NCI-H82 treated with DMSO at 0.1 percent for 48 hours (cell line): ENCODE measurements around the gene UXS1.

Experiments
- DNase-seq: peaks from one replicate; lab custom pipeline; 2025; ENCODE audit not compliant: unreplicated experiment; lab: John Stamatoyannopoulos, UW

Gene UXS1

GRCh38 chr2:106090916-106091618, 103.0 kb downstream of the UXS1 start:
- DNase-seq = no peak

GRCh38 chr2:106089611-106090010, 104.5 kb downstream of the UXS1 start:
- no peak for DNase-seq

GRCh38 chr2:106085181-106085940, 108.7 kb downstream of the UXS1 start:
- DNase-seq = no peak

- DNase-seq = peak; percentile 57
These were observed 113.1 kb downstream of the UXS1 start for GRCh38 chr2:106080959-106081358.

GRCh38 chr2:106078096-106078495, 116.0 kb downstream of the UXS1 start:
- DNase-seq = no peak

- no peak for DNase-seq
These were observed 117.2 kb downstream of the UXS1 start for GRCh38 chr2:106076941-106077340.

- no peak for DNase-seq
These were observed 119.1 kb downstream of the UXS1 start for GRCh38 chr2:106075048-106075447.

- DNase-seq = no peak
These were observed 120.3 kb downstream of the UXS1 start for GRCh38 chr2:106073678-106074406.

- DNase-seq = no peak
These were observed 123.9 kb downstream of the UXS1 start for GRCh38 chr2:106070181-106070580.

GRCh38 chr2:106068451-106068850, 125.7 kb downstream of the UXS1 start:
- peak; percentile 78 for DNase-seq

- DNase-seq = no peak
These were observed 127.9 kb downstream of the UXS1 start for GRCh38 chr2:106065983-106066820.

GRCh38 chr2:106065268-106065982, 128.7 kb downstream of the UXS1 start:
- DNase-seq = no peak

- DNase-seq = no peak
These were observed 130.9 kb downstream of the UXS1 start for GRCh38 chr2:106063181-106063580.

- DNase-seq = no peak
These were observed 131.5 kb downstream of the UXS1 start for GRCh38 chr2:106062627-106063026.

GRCh38 chr2:106061611-106062349, 132.3 kb downstream of the UXS1 start:
- no peak for DNase-seq

GRCh38 chr2:106059416-106060065, 134.6 kb downstream of the UXS1 start:
- no peak for DNase-seq

GRCh38 chr2:106058469-106059137, 135.5 kb downstream of the UXS1 start:
- DNase-seq = no peak

- no peak for DNase-seq
These were observed 136.9 kb downstream of the UXS1 start for GRCh38 chr2:106057206-106057605.
